ENCODE data around the gene LTB. TPM values are rescaled to one million over a fixed set of nuclear protein-coding genes. Genes with fewer than 3 reads are reported as not detected.
A peak's percentile ranks its signal among the peaks of the same experiment; 100 is the strongest.

Gene LTB
- total RNA-seq, 1 experiment from 2014 or later: not detected

DNA sequence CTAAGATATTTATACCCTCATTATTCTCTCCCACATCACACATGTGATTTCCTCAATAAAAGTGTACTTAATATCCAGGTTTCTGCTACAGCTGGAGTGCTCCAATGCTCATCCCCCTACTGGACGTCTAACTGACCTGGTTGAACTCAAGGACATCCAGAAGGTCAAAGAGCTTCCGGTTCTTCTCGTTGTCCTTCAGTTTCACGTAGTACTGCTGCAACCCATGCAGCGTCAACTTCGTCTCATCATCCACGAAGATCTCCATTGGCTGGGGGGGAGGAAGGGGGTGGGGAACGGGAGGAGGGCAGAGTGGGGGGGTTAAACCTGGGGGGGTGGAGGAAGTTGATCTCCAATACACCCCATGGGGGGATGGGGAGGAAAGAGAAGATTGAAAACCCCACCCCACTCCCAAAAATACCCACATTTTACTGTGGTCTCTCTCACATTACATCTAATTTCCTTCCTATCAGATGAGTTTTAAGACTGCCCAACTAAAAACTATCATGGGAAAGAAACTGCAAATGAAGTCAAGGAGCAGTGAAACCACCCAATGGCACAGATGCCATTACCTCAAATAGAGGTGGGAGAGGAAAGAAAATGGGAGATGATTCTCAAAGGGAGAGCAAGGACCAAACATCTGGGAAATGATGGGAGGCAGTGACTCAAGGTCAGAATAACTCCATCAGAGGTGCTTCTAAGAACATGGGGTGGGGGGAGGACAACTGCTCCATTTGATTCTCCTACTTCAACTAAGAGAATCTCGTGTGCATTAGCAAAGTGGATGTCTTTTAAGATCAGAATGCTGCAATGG lies 49.4 kb downstream of the LTB start:
- H3K36me3 Mint-ChIP-seq (ENCODE audit: insufficient read depth, unreplicated experiment): peaks cover 97% of the 10 kb centered on the region
- Histone ChIP-seq H3K27me3 (replicated peaks; ENCODE audit: control insufficient read depth, insufficient read depth, low read length) (no peaks in the 10 kb centered on the region), H3K36me3 (ENCODE audit: control insufficient read depth, insufficient read depth, low read length) (peaks cover 14% of the 10 kb centered on the region), H3K4me3 (ENCODE audit: low read depth, low read length) (no peak overlapping the region), H3K4me1 (no peaks in the 10 kb centered on the region), H3K9me3 (no peaks in the 10 kb centered on the region)
- TF ChIP-seq, protein P1, sequence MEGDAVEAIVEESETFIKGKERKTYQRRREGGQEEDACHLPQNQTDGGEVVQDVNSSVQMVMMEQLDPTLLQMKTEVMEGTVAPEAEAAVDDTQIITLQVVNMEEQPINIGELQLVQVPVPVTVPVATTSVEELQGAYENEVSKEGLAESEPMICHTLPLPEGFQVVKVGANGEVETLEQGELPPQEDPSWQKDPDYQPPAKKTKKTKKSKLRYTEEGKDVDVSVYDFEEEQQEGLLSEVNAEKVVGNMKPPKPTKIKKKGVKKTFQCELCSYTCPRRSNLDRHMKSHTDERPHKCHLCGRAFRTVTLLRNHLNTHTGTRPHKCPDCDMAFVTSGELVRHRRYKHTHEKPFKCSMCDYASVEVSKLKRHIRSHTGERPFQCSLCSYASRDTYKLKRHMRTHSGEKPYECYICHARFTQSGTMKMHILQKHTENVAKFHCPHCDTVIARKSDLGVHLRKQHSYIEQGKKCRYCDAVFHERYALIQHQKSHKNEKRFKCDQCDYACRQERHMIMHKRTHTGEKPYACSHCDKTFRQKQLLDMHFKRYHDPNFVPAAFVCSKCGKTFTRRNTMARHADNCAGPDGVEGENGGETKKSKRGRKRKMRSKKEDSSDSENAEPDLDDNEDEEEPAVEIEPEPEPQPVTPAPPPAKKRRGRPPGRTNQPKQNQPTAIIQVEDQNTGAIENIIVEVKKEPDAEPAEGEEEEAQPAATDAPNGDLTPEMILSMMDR (IDR thresholded peaks at IDR 0.05; ENCODE audit: insufficient read depth in 1 of 2, low read depth in 1 of 2, low read length in 1 of 2, severe bottlenecking in 1 of 2, unreplicated experiment in 1 of 2): no peak
- peaks cover 9% of the 10 kb centered on the region for H3K4me1 Mint-ChIP-seq (ENCODE audit: low read depth, unreplicated experiment)
- H3K27ac Mint-ChIP-seq (ENCODE audit: unreplicated experiment): no peak overlapping the region
- no TSS peak for BruUV-seq (replicated peaks)
- ChIA-PET CTCF (no interaction called here), POLR2A (no interaction called here)
- no peak overlapping the region for H3K4me3 Mint-ChIP-seq (ENCODE audit: unreplicated experiment)
- H3K9me3 Mint-ChIP-seq (ENCODE audit: unreplicated experiment): no peaks in the 10 kb centered on the region
- no peaks in the 10 kb centered on the region for H3K27me3 Mint-ChIP-seq (ENCODE audit: insufficient read depth, unreplicated experiment)
- no peak for DNase-seq
- intact Hi-C loops (cut with micrococcal nuclease; ENCODE audit: unreplicated experiment): no loop called here

DNA sequence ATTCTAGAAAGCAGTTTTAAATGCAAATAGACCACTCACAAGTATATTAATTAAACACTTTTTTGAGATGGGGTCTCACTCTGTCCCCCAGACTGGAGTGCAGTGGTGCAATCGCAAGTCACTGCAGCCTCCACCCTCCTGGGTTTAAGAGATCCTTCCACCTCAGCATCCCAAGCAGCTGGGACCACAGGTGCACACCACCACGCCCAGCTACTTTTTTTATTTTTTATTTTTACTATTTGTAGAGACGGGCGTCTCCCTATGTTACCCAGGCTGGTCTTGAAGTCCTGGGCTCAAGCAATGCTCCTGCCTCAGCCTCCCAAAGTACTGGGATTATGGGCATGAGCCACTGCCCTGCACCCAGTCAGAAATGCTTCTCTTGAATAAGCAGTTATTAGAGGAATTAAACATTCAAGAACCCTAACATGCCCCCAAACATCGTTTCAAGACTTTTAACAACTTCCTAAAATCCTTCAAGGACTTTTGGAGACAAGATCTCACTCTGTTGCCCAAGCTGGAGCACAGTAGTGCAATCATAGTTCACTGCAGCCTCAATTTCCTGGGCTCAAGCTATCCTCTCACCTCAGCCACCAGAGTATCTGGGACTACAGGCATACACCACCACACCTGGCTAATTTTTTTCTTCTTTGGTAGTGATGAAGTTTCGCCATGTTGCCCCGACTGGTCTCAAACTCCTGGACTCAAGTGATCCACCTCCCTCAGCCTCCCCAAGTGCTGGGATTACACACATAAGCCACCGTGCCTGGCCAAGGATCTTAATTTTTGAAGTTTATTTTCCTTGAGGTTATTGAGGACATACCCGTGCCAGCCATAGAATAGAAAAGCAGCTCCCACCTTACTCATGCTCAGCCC lies 50.2 kb downstream of the LTB start:
- BruUV-seq (replicated peaks): no TSS peak
- ChIA-PET CTCF (no interaction called here), POLR2A (interaction anchor here (0.6 kb wide), 1 partner anchor 34 kb away, joined by 3 read pairs; the partner anchor contains the start of gene MICB)
- TF ChIP-seq, protein P1 (IDR thresholded peaks at IDR 0.05; ENCODE audit: insufficient read depth in 1 of 2, low read depth in 1 of 2, low read length in 1 of 2, severe bottlenecking in 1 of 2, unreplicated experiment in 1 of 2): no peak
- peaks cover 97% of the 10 kb centered on the region for H3K36me3 Mint-ChIP-seq (ENCODE audit: insufficient read depth, unreplicated experiment)
- Histone ChIP-seq H3K36me3 (ENCODE audit: control insufficient read depth, insufficient read depth, low read length) (peaks cover 14% of the 10 kb centered on the region), H3K4me3 (ENCODE audit: low read depth, low read length) (no peak overlapping the region), H3K9me3 (no peaks in the 10 kb centered on the region), H3K4me1 (no peaks in the 10 kb centered on the region), H3K27me3 (replicated peaks; ENCODE audit: control insufficient read depth, insufficient read depth, low read length) (no peaks in the 10 kb centered on the region)
- intact Hi-C loops (cut with micrococcal nuclease; ENCODE audit: unreplicated experiment): no loop called here
- no peak overlapping the region for H3K4me3 Mint-ChIP-seq (ENCODE audit: unreplicated experiment)
- peaks cover 9% of the 10 kb centered on the region for H3K4me1 Mint-ChIP-seq (ENCODE audit: low read depth, unreplicated experiment)
- H3K27ac Mint-ChIP-seq (ENCODE audit: unreplicated experiment): no peak overlapping the region
- no peak for DNase-seq
- no peaks in the 10 kb centered on the region for H3K9me3 Mint-ChIP-seq (ENCODE audit: unreplicated experiment)
- H3K27me3 Mint-ChIP-seq (ENCODE audit: insufficient read depth, unreplicated experiment): no peaks in the 10 kb centered on the region

DNA sequence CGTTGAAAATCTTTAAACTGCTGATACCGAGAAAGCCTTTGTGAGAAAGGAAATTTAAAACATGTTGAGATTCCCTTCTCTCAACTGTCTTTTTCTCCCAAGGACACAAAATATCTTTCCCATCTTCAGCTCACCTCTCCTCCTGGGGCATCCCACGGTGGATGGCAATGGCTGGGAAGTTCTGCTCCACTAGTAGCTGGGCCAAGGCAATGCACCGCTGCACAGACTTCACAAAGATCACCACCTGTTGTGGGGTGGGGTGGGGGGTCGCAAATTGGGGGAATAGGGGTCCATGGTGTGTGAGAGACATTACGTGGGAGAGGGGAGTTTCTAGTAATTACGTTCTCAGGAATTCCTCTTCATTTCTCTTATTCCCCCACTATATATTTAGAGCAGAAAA lies 51.1 kb downstream of the LTB start:
- peaks cover 9% of the 10 kb centered on the region for H3K4me1 Mint-ChIP-seq (ENCODE audit: low read depth, unreplicated experiment)
- POLR2A ChIA-PET: interaction anchor here (0.6 kb wide), 1 partner anchor 33 kb away, joined by 3 read pairs; the partner anchor contains the start of gene MICB

More for the DNA sequence above, 51.1 kb downstream of the LTB start:
- no peak for DNase-seq
- no peaks in the 10 kb centered on the region for H3K27me3 Mint-ChIP-seq (ENCODE audit: insufficient read depth, unreplicated experiment)
- Histone ChIP-seq H3K27me3 (replicated peaks; ENCODE audit: control insufficient read depth, insufficient read depth, low read length) (no peaks in the 10 kb centered on the region), H3K4me1 (no peaks in the 10 kb centered on the region), H3K36me3 (ENCODE audit: control insufficient read depth, insufficient read depth, low read length) (peaks cover 12% of the 10 kb centered on the region), H3K4me3 (ENCODE audit: low read depth, low read length) (no peak overlapping the region), H3K9me3 (no peaks in the 10 kb centered on the region)
- H3K4me3 Mint-ChIP-seq (ENCODE audit: unreplicated experiment): no peak overlapping the region
- peak overlapping the region; percentile 23 for H3K27ac Mint-ChIP-seq (ENCODE audit: unreplicated experiment)
- intact Hi-C loops (cut with micrococcal nuclease; ENCODE audit: unreplicated experiment): no loop called here
- H3K36me3 Mint-ChIP-seq (ENCODE audit: insufficient read depth, unreplicated experiment): peaks cover 90% of the 10 kb centered on the region
- H3K9me3 Mint-ChIP-seq (ENCODE audit: unreplicated experiment): no peaks in the 10 kb centered on the region
- CTCF ChIA-PET: no interaction called here
- BruUV-seq (replicated peaks): no TSS peak
- TF ChIP-seq, protein P1 (IDR thresholded peaks at IDR 0.05; ENCODE audit: insufficient read depth in 1 of 2, low read depth in 1 of 2, low read length in 1 of 2, severe bottlenecking in 1 of 2, unreplicated experiment in 1 of 2): no peak
